ENCODE data around the gene C1orf210.

C1orf210 gene

GRCh38 chr1:43246466-43247213, 38.7 kb downstream of the C1orf210 start:
- DNase-seq: no peak

- DNase-seq: no peak
Measured at GRCh38 chr1:43243299-43243698, 42.1 kb downstream of the C1orf210 start.

GRCh38 chr1:43241413-43241836, 44.0 kb downstream of the C1orf210 start:
- no peak for DNase-seq

- DNase-seq: no peak
Measured at GRCh38 chr1:43239484-43239883, 45.9 kb downstream of the C1orf210 start.

- DNase-seq: no peak
Measured at GRCh38 chr1:43238991-43239469, 46.4 kb downstream of the C1orf210 start.

- DNase-seq: peak; percentile 98
Measured at GRCh38 chr1:43238085-43238484, 47.3 kb downstream of the C1orf210 start.

GRCh38 chr1:43237121-43237520, 48.3 kb downstream of the C1orf210 start:
- DNase-seq: no peak

GRCh38 chr1:43235451-43236121, 49.8 kb downstream of the C1orf210 start:
- no peak for DNase-seq

GRCh38 chr1:43235040-43235439, 50.3 kb downstream of the C1orf210 start:
- DNase-seq: no peak

- no peak for DNase-seq
Measured at GRCh38 chr1:43234267-43234666, 51.1 kb downstream of the C1orf210 start.

GRCh38 chr1:43233631-43234030, 51.8 kb downstream of the C1orf210 start:
- no peak for DNase-seq

GRCh38 chr1:43232482-43232881, 52.9 kb downstream of the C1orf210 start:
- DNase-seq: no peak

- no peak for DNase-seq
Measured at GRCh38 chr1:43232074-43232473, 53.3 kb downstream of the C1orf210 start.
